Esophagus squamous epithelium (tissue), 5 donors: ENCODE data around the gene PRIMPOL. TPM values are rescaled to one million over a fixed set of nuclear protein-coding genes. Genes with fewer than 3 reads are reported as not detected.

Experiments used
- DNase-seq: peaks from one replicate; lab custom pipeline; 2025; lab: John Stamatoyannopoulos, UW
- H3K27ac ChIP-seq, 4 donors: fragments of 200-600 bp; sonication (generic); one replicate each; pipeline ENCODE4 v1.5.1; 2016 to 2019; ENCODE audit warnings: mild to moderate bottlenecking in 1 of 4
- H3K27me3 ChIP-seq, 4 donors: fragments of 200-600 bp; sonication (generic); 1 replicate in 3 of 4; 2 replicates in 1 of 4; pipeline versions ENCODE4 v1.5.1 to v1.6.0; 2017 to 2021; ENCODE audit warnings: antibody characterized with exemption in 1 of 4
- H3K36me3 ChIP-seq, 3 donors: fragments of 200-600 bp; sonication (generic); one replicate each; pipeline ENCODE4 v1.5.1; 2016 to 2019
- H3K4me1 ChIP-seq, 3 donors: fragments of 200-600 bp; sonication (generic); one replicate each; pipeline ENCODE4 v1.5.1; 2017 to 2019
- H3K4me3 ChIP-seq, 4 donors: fragments of 200-600 bp; sonication (generic); 1 replicate in 3 of 4; 2 replicates in 1 of 4; pipeline ENCODE4 v1.5.1; 2016 to 2019; ENCODE audit warnings: mild to moderate bottlenecking in 2 of 4, moderate library complexity in 1 of 4
- H3K9me3 ChIP-seq, 3 donors: fragments of 200-600 bp; sonication (generic); one replicate each; pipeline ENCODE4 v1.5.1; 2016 to 2019
- POLR2A ChIP-seq, 4 donors: fragments of 450-650 bp; IDR thresholded peaks; one replicate each; pipeline ENCODE4 v1.6.1; 2017; ENCODE audit warnings: antibody characterized with exemption in 4 of 4, mild to moderate bottlenecking in 4 of 4, moderate library complexity in 3 of 4
- WGBS, 2 donors: methylation state at CpG; one replicate each; pipeline ENCODE4 v1.1.5; 2018; 5-methylcytosine and 5-hydroxymethylcytosine counted together
- intact Hi-C: fragments of 100-400 bp; cut with DNase I; formaldehyde crosslinking; loops from one replicate; pipeline ENCODE4 v1.15.0; 2022
- total RNA-seq, 4 donors: library from RNA; depleted of rRNA; stranded (reverse); fragments of >200 nt; gene quantifications; one replicate each; pipeline ENCODE4 v1.1.0, GENCODE V29; 2016
- TF ChIP-seq, protein P1 (sequence below), 6 experiments: fragments of 450-650 bp in 4 of 6; fragments of 200-600 bp in 2 of 6; sonication (generic) in 2 of 6; IDR thresholded peaks; one replicate each; pipeline ENCODE4 v1.5.1; 2016 to 2019; ENCODE audit warnings: antibody characterized with exemption in 6 of 6, mild to moderate bottlenecking in 4 of 6, moderate library complexity in 4 of 6
- donor health status: DM: yes; HTN: yes; CAD: no.

Gene PRIMPOL
- total RNA-seq, 4 donors from 2014 or later, result 4.5 to 15.6 (median 10.8) TPM

DNA sequence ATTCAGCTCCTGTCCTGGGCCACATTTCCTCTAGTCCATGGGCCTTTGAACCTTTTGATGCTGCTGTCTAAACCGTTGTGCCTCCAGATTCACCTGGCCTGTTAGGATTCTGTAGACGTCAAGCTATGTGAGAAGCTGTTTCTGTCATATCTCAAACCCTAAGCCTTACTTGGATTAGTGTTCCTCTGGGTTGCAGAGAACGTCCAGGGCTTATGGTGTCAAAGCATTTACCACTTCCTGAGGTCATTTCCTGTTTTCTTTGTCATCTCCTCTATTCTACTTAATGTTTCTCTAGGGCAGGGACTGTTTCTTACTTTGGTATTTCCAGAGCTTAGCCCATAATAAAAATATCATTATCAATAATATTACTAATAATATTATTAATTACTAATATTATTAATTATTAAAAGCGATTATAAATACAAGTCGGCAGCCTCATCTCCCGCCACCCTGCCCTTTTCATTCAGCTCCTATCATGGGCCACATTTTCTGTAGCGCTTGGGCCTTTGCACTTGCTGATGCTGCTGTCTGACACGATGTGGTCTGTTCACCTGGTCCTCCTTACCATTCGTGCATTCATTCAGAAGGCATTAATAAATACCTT lies 19.1 kb downstream of the PRIMPOL start:
- peaks cover 0 to 69% (median 11%) of the 10 kb centered on the region in 3 donors for H3K36me3 ChIP-seq
- H3K27ac ChIP-seq, result peak overlapping the region in 2 of 4 donors; percentile 16 to 44
- H3K4me1 ChIP-seq, result peaks cover 0 to 28% (median 0%) of the 10 kb centered on the region in 3 donors
- H3K27me3 ChIP-seq, result no peaks in the 10 kb centered on the region
- H3K4me3 ChIP-seq, result no peak overlapping the region
- no peak for DNase-seq
- intact Hi-C loops, result no loop called here
- TF ChIP-seq POLR2A (IDR thresholded peaks at IDR 0.05), result no peak
- TF ChIP-seq, protein P1, sequence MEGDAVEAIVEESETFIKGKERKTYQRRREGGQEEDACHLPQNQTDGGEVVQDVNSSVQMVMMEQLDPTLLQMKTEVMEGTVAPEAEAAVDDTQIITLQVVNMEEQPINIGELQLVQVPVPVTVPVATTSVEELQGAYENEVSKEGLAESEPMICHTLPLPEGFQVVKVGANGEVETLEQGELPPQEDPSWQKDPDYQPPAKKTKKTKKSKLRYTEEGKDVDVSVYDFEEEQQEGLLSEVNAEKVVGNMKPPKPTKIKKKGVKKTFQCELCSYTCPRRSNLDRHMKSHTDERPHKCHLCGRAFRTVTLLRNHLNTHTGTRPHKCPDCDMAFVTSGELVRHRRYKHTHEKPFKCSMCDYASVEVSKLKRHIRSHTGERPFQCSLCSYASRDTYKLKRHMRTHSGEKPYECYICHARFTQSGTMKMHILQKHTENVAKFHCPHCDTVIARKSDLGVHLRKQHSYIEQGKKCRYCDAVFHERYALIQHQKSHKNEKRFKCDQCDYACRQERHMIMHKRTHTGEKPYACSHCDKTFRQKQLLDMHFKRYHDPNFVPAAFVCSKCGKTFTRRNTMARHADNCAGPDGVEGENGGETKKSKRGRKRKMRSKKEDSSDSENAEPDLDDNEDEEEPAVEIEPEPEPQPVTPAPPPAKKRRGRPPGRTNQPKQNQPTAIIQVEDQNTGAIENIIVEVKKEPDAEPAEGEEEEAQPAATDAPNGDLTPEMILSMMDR (IDR thresholded peaks at IDR 0.05), result no peak
- 75 to 81% methylated on average over 9 of the region's 9 CpGs for WGBS, 2 donors
- H3K9me3 ChIP-seq, result no peaks in the 10 kb centered on the region

DNA sequence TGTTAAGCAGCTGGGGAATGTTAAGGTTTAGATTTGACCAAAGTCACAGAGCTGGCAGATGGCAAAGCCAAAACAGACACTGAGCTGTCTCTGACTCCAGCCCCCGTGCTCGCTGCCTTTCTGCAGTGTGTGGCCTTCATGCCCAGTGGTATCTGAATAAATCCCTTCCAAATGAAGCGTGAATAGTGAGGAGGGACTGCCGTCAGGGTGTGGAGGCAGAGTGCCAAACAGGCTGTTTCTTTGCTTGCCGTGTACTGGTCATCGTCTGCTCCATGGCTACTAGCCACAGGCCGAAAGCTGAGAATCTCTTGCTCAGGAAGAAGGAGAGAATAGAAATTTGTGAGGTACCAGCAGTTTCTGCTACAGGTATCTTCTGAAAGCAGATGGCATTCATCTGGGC lies 19.7 kb downstream of the PRIMPOL start:
- no peaks in the 10 kb centered on the region for H3K9me3 ChIP-seq
- DNase-seq, result no peak
- peak overlapping the region in 1 of 4 donors; percentile 5 for H3K27ac ChIP-seq
- H3K27me3 ChIP-seq, result no peaks in the 10 kb centered on the region
- H3K36me3 ChIP-seq, result peaks cover 0 to 75% (median 11%) of the 10 kb centered on the region in 3 donors
- intact Hi-C loops, result no loop called here
- TF ChIP-seq, protein P1 (IDR thresholded peaks at IDR 0.05), result no peak
- TF ChIP-seq POLR2A (IDR thresholded peaks at IDR 0.05), result no peak
- H3K4me1 ChIP-seq, result peaks cover 0 to 28% (median 0%) of the 10 kb centered on the region in 3 donors
- 75 to 90% methylated on average over 4 to 7 of the region's 7 CpGs for WGBS, 2 donors
- H3K4me3 ChIP-seq, result no peak overlapping the region

DNA sequence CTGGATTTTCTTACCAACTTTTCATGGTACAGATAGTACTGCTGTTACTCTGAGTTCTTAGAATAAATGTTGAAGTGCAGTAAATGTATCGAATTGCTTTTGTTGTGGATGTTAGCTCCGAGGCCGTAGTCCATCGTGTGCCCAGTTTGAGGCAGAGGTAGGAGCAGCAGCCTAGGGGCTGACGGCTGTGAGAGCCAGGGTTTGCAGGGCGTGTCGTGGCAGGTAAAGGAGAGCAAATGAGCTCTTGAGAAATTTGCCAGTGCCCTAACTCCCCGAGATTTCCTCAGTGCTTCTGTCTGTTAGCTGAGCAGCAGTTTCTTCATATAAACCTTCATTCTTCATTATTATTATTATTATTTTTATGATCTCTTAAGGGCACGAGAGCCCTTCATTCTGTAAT lies 21.6 kb downstream of the PRIMPOL start:
- no peak for TF ChIP-seq POLR2A (IDR thresholded peaks at IDR 0.05)
- TF ChIP-seq, protein P1 (IDR thresholded peaks at IDR 0.05), result no peak
- H3K27me3 ChIP-seq, result no peaks in the 10 kb centered on the region
- no peak overlapping the region for H3K27ac ChIP-seq
- intact Hi-C loops, result no loop called here
- H3K4me3 ChIP-seq, result no peak overlapping the region
- peaks cover 0 to 28% (median 0%) of the 10 kb centered on the region in 3 donors for H3K4me1 ChIP-seq
- 51 to 62% methylated on average over 9 of the region's 9 CpGs for WGBS, 2 donors
- no peaks in the 10 kb centered on the region for H3K9me3 ChIP-seq
- DNase-seq, result no peak
- H3K36me3 ChIP-seq, result peaks cover 0 to 75% (median 11%) of the 10 kb centered on the region in 3 donors

DNA sequence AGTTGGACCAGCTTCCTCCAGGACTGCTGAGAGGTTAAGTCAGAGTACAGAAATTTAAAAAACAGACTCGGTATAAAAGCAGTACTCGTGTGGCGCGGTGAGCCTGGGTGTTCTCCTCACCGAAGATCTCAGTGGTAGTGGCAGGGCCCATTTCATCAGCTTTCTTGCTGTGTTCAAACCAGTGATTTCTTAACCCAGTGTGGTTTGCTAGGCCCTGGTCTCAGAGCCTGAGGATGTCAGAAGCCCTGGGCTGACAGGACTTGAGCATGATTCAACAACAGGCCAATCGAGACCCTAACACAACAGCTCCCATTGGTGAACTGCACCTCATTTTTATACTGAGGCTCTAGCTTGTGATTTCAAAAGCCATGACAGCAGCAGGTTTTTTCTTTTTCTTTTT lies 23.2 kb downstream of the PRIMPOL start:
- no peak overlapping the region for H3K4me3 ChIP-seq
- H3K9me3 ChIP-seq, result no peaks in the 10 kb centered on the region
- TF ChIP-seq POLR2A (IDR thresholded peaks at IDR 0.05), result no peak
- TF ChIP-seq, protein P1 (IDR thresholded peaks at IDR 0.05), result no peak
- no peak overlapping the region for H3K27ac ChIP-seq
- intact Hi-C loops, result no loop called here
- WGBS, 2 donors, result 95% methylated on average over 6 of the region's 6 CpGs
- H3K4me1 ChIP-seq, result peaks cover 0 to 28% (median 0%) of the 10 kb centered on the region in 3 donors
- H3K27me3 ChIP-seq, result no peaks in the 10 kb centered on the region
- peaks cover 0 to 58% (median 8%) of the 10 kb centered on the region in 3 donors for H3K36me3 ChIP-seq
- no peak for DNase-seq

DNA sequence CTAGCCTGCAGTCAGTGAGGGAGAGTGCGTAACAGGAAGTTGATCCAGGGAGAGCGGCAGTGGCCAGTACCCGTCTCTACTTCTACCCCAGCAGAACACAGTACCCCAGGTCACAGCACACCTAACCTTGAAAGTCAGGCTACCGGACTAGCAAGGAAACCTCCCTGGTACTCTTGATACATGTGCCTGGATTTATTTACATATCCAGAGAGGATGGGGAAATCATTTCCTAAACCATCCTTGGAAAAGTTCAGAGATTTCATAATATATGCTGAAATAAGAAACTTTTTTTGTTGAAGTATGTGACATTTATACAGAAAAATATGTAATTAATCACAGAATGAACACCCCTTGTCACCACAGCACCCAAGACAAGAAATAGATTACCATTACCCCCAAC lies 24.5 kb downstream of the PRIMPOL start:
- Histone ChIP-seq H3K9me3 (no peaks in the 10 kb centered on the region), H3K27ac (no peak overlapping the region), H3K36me3 (peaks cover 0 to 50% (median 8%) of the 10 kb centered on the region in 3 donors), H3K4me1 (peaks cover 0 to 21% (median 0%) of the 10 kb centered on the region in 3 donors), H3K27me3 (no peaks in the 10 kb centered on the region), H3K4me3 (no peak overlapping the region)
- 87 to 95% methylated on average over 3 to 4 of the region's 4 CpGs for WGBS, 2 donors
- intact Hi-C loops, result no loop called here
- TF ChIP-seq, protein P1 (IDR thresholded peaks at IDR 0.05), result no peak
- no peak for TF ChIP-seq POLR2A (IDR thresholded peaks at IDR 0.05)
- no peak for DNase-seq
